GM23338 (cell line): Measurements from ENCODE around the gene CHAD. TPM values are rescaled to one million over a fixed set of nuclear protein-coding genes. Genes with fewer than 3 reads are reported as not detected.

Experiments
- ATAC-seq: fragments of 200-7000 bp; cut with Tn5 transposase; 3 replicates; pipeline ENCODE4 v1.9.1; 2020
- DNase-seq: peaks from one replicate; pipeline ENCODE4 v3.0.0-alpha.2; 2015; ENCODE audit warnings: low spot score
- H2AFZ ChIP-seq: fragments of 200-600 bp; sonication (generic); 2 replicates; pipeline ENCODE4 v1.8.0; 2016; ENCODE audit warnings: antibody characterized with exemption, mild to moderate bottlenecking, moderate library complexity
- H3F3A ChIP-seq: fragments of 200-600 bp; sonication (generic); replicated peaks from 2 replicates; pipeline ENCODE4 v1.8.0; 2017; ENCODE audit warnings: antibody characterized with exemption, mixed run types, low read depth
- H3K27ac ChIP-seq: fragments of 200-600 bp; sonication (generic); 2 replicates; pipeline ENCODE4 v1.6.1; 2016; ENCODE audit warnings: low read depth
- H3K27me3 ChIP-seq: fragments of 200-600 bp; sonication (generic); 2 replicates; pipeline ENCODE4 v1.8.0; 2016; ENCODE audit warnings: mild to moderate bottlenecking, mixed run types, moderate library complexity; ENCODE audit not compliant: insufficient read depth
- H3K36me3 ChIP-seq: fragments of 200-600 bp; sonication (generic); 2 replicates; pipeline ENCODE4 v1.8.0; 2016; ENCODE audit warnings: mild to moderate bottlenecking; ENCODE audit not compliant: insufficient read depth
- H3K4me1 ChIP-seq: fragments of 200-600 bp; sonication (generic); 2 replicates; pipeline ENCODE4 v1.8.0; 2016; ENCODE audit warnings: mild to moderate bottlenecking, moderate library complexity; ENCODE audit not compliant: insufficient read depth
- H3K4me2 ChIP-seq: fragments of 200-600 bp; sonication (generic); 2 replicates; pipeline ENCODE4 v1.7.1; 2017; ENCODE audit warnings: mixed run types
- H3K4me3 ChIP-seq: fragments of 200-600 bp; sonication (generic); 2 replicates; pipeline ENCODE4 v1.6.1; 2016; ENCODE audit warnings: mixed run types
- H3K79me2 ChIP-seq: fragments of 200-600 bp; sonication (generic); replicated peaks from 2 replicates; pipeline ENCODE4 v1.8.0; 2017; ENCODE audit warnings: mild to moderate bottlenecking; ENCODE audit not compliant: insufficient read depth
- H3K9me2 ChIP-seq: fragments of 200-600 bp; sonication (generic); 2 replicates; pipeline ENCODE4 v1.8.0; 2017; ENCODE audit not compliant: insufficient read depth
- H4K20me1 ChIP-seq: fragments of 200-600 bp; sonication (generic); replicated peaks from 2 replicates; pipeline ENCODE4 v1.8.0; 2017; ENCODE audit warnings: mild to moderate bottlenecking; ENCODE audit not compliant: insufficient read depth
- H3K27ac Mint-ChIP-seq: 2 replicates; pipeline ENCODE4 v1.8.0; 2020; ENCODE audit warnings: inconsistent platforms, mild to moderate bottlenecking, moderate library complexity, mixed read lengths
- H3K27me3 Mint-ChIP-seq: 3 replicates; pipeline ENCODE4 v1.8.0; 2022; ENCODE audit warnings: low read depth, mild to moderate bottlenecking, moderate library complexity, mixed read lengths, inconsistent platforms; ENCODE audit not compliant: insufficient read depth, poor library complexity
- H3K36me3 Mint-ChIP-seq: 3 replicates; pipeline ENCODE4 v1.8.0; 2021; ENCODE audit warnings: low read depth, mild to moderate bottlenecking, inconsistent platforms, moderate library complexity, mixed read lengths
- H3K4me1 Mint-ChIP-seq: 3 replicates; pipeline ENCODE4 v1.8.0; 2020; ENCODE audit warnings: mild to moderate bottlenecking, inconsistent platforms, mixed read lengths
- H3K4me3 Mint-ChIP-seq: 3 replicates; pipeline ENCODE4 v1.8.0; 2021; ENCODE audit warnings: moderate library complexity, mild to moderate bottlenecking, inconsistent platforms, mixed read lengths
- H3K9me3 Mint-ChIP-seq: 3 replicates; pipeline ENCODE4 v1.8.0; 2020; ENCODE audit warnings: moderate library complexity, mild to moderate bottlenecking, inconsistent platforms, mixed read lengths
- CREB1 ChIP-seq: fragments of 250-450 bp; sonication (Bioruptor Pico); IDR thresholded peaks from 2 replicates; pipeline ENCODE4 v1.5.0; 2020; ENCODE audit warnings: low read depth, mild to moderate bottlenecking, moderate library complexity
- ETS1 ChIP-seq: IDR thresholded peaks from 2 replicates; pipeline ENCODE4 v1.6.1; 2016; ENCODE audit warnings: antibody characterized with exemption
- EZH2 ChIP-seq: fragments of 200-600 bp; sonication (generic); IDR thresholded peaks from one replicate; pipeline ENCODE4 v1.8.0; 2017; ENCODE audit warnings: antibody characterized with exemption, mild to moderate bottlenecking, low read depth; ENCODE audit not compliant: unreplicated experiment
- EZH2phosphoT487 ChIP-seq: fragments of 200-600 bp; sonication (generic); IDR thresholded peaks from one replicate; pipeline ENCODE4 v1.8.1; 2018; ENCODE audit warnings: antibody characterized with exemption; ENCODE audit not compliant: unreplicated experiment
- JUNB ChIP-seq: IDR thresholded peaks from one replicate; pipeline ENCODE4 v1.6.1; 2016; ENCODE audit warnings: antibody characterized with exemption; ENCODE audit not compliant: unreplicated experiment
- NANOG ChIP-seq: IDR thresholded peaks from 2 replicates; pipeline ENCODE4 v1.6.1; 2016; ENCODE audit warnings: antibody characterized with exemption, borderline replicate concordance
- POLR2AphosphoS5 ChIP-seq: IDR thresholded peaks from 2 replicates; pipeline ENCODE4 v1.6.1; 2016; ENCODE audit warnings: antibody characterized with exemption, low read depth
- REST ChIP-seq: IDR thresholded peaks from one replicate; pipeline ENCODE4 v1.6.1; 2018; ENCODE audit warnings: antibody characterized with exemption; ENCODE audit not compliant: unreplicated experiment
- STAT1 ChIP-seq: IDR thresholded peaks from one replicate; pipeline ENCODE4 v1.6.1; 2016; ENCODE audit warnings: antibody characterized with exemption; ENCODE audit not compliant: unreplicated experiment
- ZNF114 ChIP-seq: fragments of 250-450 bp; sonication (Bioruptor Pico); IDR thresholded peaks from 2 replicates; pipeline ENCODE4 v1.5.0; 2020; ENCODE audit warnings: mild to moderate bottlenecking, moderate library complexity
- ZNF331 ChIP-seq: fragments of 250-450 bp; sonication (Bioruptor Pico); IDR thresholded peaks from 2 replicates; pipeline ENCODE4 v1.5.0; 2020; ENCODE audit warnings: low read depth, mild to moderate bottlenecking, moderate library complexity
- polyA plus RNA-seq: library from polyadenylated mRNA; unstranded; fragments of >200 nt; fragmentation: Nextera tagmentation; extraction: Ambion mirVana; gene quantifications from 2 replicates; pipeline ENCODE4 v1.2.1, GENCODE V29; 2016
- total RNA-seq: library from RNA; depleted of rRNA; stranded (reverse); fragments of >200 nt; shearing (Covaris generic); gene quantifications from 2 replicates; pipeline ENCODE4 v1.2.3, GENCODE V29; 2014
- TF ChIP-seq, protein P1 (sequence below): fragments of 250-450 bp; sonication (Bioruptor Pico); IDR thresholded peaks from 2 replicates; pipeline ENCODE4 v1.5.0; 2020; ENCODE audit warnings: mild to moderate bottlenecking, moderate library complexity
- TF ChIP-seq, protein P2 (sequence below), 2 experiments: fragments of 200-600 bp in 1 of 2; sonication (generic) in 1 of 2; conservative IDR thresholded peaks; 2 replicates each; pipeline versions ENCODE4 v1.5.1 to v1.6.1; 2016 to 2017; ENCODE audit warnings: antibody characterized with exemption in 2 of 2, low read depth in 2 of 2, mild to moderate bottlenecking in 2 of 2, moderate library complexity in 1 of 2

Gene CHAD
- total and polyA plus RNA-seq, 2 experiments from 2014 or later = 0.18 TPM; not detected in 1

GRCh38 chr17:50511058-50511457 lies 42.4 kb upstream of the CHAD start:
- no peaks in the 10 kb centered on the region for H3K9me2 ChIP-seq
- H3K36me3 ChIP-seq = no peaks in the 10 kb centered on the region
- no peaks in the 10 kb centered on the region for H4K20me1 ChIP-seq
- no peaks in the 10 kb centered on the region; the same call in 1 of the 2 replicates for H3K27me3 ChIP-seq
- no peak for ATAC-seq
- TF ChIP-seq POLR2AphosphoS5 (no peak), EZH2 (no peak), EZH2phosphoT487 (no peak), STAT1 (no peak), ZNF114 (CRISPR knock-in tag) (no peak), NANOG (no peak), REST (no peak), CREB1 (CRISPR knock-in tag) (no peak), JUNB (no peak), ETS1 (no peak), ZNF331 (CRISPR knock-in tag) (no peak)
- TF ChIP-seq, protein P1, sequence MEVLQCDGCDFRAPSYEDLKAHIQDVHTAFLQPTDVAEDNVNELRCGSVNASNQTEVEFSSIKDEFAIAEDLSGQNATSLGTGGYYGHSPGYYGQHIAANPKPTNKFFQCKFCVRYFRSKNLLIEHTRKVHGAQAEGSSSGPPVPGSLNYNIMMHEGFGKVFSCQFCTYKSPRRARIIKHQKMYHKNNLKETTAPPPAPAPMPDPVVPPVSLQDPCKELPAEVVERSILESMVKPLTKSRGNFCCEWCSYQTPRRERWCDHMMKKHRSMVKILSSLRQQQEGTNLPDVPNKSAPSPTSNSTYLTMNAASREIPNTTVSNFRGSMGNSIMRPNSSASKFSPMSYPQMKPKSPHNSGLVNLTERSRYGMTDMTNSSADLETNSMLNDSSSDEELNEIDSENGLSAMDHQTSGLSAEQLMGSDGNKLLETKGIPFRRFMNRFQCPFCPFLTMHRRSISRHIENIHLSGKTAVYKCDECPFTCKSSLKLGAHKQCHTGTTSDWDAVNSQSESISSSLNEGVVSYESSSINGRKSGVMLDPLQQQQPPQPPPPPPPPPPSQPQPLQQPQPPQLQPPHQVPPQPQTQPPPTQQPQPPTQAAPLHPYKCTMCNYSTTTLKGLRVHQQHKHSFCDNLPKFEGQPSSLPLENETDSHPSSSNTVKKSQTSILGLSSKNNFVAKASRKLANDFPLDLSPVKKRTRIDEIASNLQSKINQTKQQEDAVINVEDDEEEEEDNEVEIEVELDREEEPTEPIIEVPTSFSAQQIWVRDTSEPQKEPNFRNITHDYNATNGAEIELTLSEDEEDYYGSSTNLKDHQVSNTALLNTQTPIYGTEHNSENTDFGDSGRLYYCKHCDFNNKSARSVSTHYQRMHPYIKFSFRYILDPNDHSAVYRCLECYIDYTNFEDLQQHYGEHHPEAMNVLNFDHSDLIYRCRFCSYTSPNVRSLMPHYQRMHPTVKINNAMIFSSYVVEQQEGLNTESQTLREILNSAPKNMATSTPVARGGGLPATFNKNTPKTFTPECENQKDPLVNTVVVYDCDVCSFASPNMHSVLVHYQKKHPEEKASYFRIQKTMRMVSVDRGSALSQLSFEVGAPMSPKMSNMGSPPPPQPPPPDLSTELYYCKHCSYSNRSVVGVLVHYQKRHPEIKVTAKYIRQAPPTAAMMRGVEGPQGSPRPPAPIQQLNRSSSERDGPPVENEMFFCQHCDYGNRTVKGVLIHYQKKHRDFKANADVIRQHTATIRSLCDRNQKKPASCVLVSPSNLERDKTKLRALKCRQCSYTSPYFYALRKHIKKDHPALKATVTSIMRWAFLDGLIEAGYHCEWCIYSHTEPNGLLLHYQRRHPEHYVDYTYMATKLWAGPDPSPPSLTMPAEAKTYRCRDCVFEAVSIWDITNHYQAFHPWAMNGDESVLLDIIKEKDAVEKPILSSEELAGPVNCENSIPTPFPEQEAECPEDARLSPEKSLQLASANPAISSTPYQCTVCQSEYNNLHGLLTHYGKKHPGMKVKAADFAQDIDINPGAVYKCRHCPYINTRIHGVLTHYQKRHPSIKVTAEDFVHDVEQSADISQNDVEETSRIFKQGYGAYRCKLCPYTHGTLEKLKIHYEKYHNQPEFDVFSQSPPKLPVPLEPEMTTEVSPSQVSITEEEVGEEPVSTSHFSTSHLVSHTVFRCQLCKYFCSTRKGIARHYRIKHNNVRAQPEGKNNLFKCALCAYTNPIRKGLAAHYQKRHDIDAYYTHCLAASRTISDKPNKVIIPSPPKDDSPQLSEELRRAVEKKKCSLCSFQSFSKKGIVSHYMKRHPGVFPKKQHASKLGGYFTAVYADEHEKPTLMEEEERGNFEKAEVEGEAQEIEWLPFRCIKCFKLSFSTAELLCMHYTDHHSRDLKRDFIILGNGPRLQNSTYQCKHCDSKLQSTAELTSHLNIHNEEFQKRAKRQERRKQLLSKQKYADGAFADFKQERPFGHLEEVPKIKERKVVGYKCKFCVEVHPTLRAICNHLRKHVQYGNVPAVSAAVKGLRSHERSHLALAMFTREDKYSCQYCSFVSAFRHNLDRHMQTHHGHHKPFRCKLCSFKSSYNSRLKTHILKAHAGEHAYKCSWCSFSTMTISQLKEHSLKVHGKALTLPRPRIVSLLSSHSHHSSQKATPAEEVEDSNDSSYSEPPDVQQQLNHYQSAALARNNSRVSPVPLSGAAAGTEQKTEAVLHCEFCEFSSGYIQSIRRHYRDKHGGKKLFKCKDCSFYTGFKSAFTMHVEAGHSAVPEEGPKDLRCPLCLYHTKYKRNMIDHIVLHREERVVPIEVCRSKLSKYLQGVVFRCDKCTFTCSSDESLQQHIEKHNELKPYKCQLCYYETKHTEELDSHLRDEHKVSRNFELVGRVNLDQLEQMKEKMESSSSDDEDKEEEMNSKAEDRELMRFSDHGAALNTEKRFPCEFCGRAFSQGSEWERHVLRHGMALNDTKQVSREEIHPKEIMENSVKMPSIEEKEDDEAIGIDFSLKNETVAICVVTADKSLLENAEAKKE (CRISPR knock-in tag) = no peak
- TF ChIP-seq, protein P2, sequence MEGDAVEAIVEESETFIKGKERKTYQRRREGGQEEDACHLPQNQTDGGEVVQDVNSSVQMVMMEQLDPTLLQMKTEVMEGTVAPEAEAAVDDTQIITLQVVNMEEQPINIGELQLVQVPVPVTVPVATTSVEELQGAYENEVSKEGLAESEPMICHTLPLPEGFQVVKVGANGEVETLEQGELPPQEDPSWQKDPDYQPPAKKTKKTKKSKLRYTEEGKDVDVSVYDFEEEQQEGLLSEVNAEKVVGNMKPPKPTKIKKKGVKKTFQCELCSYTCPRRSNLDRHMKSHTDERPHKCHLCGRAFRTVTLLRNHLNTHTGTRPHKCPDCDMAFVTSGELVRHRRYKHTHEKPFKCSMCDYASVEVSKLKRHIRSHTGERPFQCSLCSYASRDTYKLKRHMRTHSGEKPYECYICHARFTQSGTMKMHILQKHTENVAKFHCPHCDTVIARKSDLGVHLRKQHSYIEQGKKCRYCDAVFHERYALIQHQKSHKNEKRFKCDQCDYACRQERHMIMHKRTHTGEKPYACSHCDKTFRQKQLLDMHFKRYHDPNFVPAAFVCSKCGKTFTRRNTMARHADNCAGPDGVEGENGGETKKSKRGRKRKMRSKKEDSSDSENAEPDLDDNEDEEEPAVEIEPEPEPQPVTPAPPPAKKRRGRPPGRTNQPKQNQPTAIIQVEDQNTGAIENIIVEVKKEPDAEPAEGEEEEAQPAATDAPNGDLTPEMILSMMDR (conservative IDR thresholded peaks at IDR 0.05; ENCODE audit: low read depth in 2 of 2) = no peak
- Mint-ChIP-seq H3K4me3 (no peak overlapping the region), H3K36me3 (peaks cover 2% of the 10 kb centered on the region; the same call in 1 of the 3 replicates), H3K27ac (no peak overlapping the region), H3K4me1 (peaks cover 34% of the 10 kb centered on the region), H3K9me3 (no peaks in the 10 kb centered on the region), H3K27me3 (peaks cover 8% of the 10 kb centered on the region)
- no peak overlapping the region for H3K4me2 ChIP-seq
- DNase-seq = no peak
- peaks cover 6% of the 10 kb centered on the region; the same call in 1 of the 2 replicates for H3F3A ChIP-seq
- no peak overlapping the region for H3K27ac ChIP-seq
- H3K4me1 ChIP-seq = peaks cover 8% of the 10 kb centered on the region; the same call in 1 of the 2 replicates
- no peaks in the 10 kb centered on the region for H3K79me2 ChIP-seq
- H3K4me3 ChIP-seq = no peak overlapping the region
- H2AFZ ChIP-seq = no peak overlapping the region
